GM12878 (cell line): ENCODE measurements around the gene SENP3.

Experiments used
- CBX3 ChIP-seq: fragments of 200-600 bp; sonication (generic); IDR thresholded peaks from 2 replicates; pipeline ENCODE4 v1.6.1; 2016; ENCODE audit warnings: low read depth, borderline replicate concordance
- CHD2 ChIP-seq: IDR thresholded peaks from 2 replicates; pipeline ENCODE4 v1.6.1; 2011; ENCODE audit warnings: low read depth, low read length, improper control_type of control experiment, borderline replicate concordance
- DPF2 ChIP-seq: fragments of 450-650 bp; IDR thresholded peaks from 2 replicates; pipeline ENCODE4 v1.6.1; 2017; ENCODE audit warnings: mild to moderate bottlenecking
- EP300 ChIP-seq, 2 experiments: fragments of 150-350 bp in 1 of 2; IDR thresholded peaks; 2 replicates each; pipeline ENCODE4 v1.6.1; 2011 to 2012; ENCODE audit warnings: low read depth in 2 of 2, low read length in 2 of 2, borderline replicate concordance in 1 of 2, improper control_type of control experiment in 1 of 2, inconsistent platforms in 1 of 2; ENCODE audit not compliant: control insufficient read depth in 1 of 2
- EZH2 ChIP-seq: IDR thresholded peaks from 2 replicates; pipeline ENCODE4 v1.6.1; 2012; ENCODE audit warnings: low read depth, mild to moderate bottlenecking, control low read depth, inconsistent platforms, low read length, borderline replicate concordance; ENCODE audit not compliant: control insufficient read depth
- FOXM1 ChIP-seq: IDR thresholded peaks from 2 replicates; pipeline ENCODE4 v1.6.1; 2012; ENCODE audit warnings: low read depth, mild to moderate bottlenecking, inconsistent platforms, low read length, moderate library complexity
- NR2C2 ChIP-seq: IDR thresholded peaks from 2 replicates; pipeline ENCODE4 v1.6.1; 2011; ENCODE audit warnings: borderline replicate concordance, low read depth; ENCODE audit not compliant: control insufficient read depth, insufficient read length
- SP1 ChIP-seq: IDR thresholded peaks from one replicate; pipeline ENCODE4 v1.6.1; 2011; ENCODE audit warnings: low read depth, low read length
- TF ChIP-seq, protein P1 (sequence below): IDR thresholded peaks from 2 replicates; pipeline ENCODE4 v1.6.1; 2012; ENCODE audit warnings: low read depth, low read length, improper control_type of control experiment
- TF ChIP-seq, protein P2 (sequence below): IDR thresholded peaks from 2 replicates; pipeline ENCODE4 v1.6.1; 2012; ENCODE audit warnings: mild to moderate bottlenecking, low read depth, low read length

DNA sequence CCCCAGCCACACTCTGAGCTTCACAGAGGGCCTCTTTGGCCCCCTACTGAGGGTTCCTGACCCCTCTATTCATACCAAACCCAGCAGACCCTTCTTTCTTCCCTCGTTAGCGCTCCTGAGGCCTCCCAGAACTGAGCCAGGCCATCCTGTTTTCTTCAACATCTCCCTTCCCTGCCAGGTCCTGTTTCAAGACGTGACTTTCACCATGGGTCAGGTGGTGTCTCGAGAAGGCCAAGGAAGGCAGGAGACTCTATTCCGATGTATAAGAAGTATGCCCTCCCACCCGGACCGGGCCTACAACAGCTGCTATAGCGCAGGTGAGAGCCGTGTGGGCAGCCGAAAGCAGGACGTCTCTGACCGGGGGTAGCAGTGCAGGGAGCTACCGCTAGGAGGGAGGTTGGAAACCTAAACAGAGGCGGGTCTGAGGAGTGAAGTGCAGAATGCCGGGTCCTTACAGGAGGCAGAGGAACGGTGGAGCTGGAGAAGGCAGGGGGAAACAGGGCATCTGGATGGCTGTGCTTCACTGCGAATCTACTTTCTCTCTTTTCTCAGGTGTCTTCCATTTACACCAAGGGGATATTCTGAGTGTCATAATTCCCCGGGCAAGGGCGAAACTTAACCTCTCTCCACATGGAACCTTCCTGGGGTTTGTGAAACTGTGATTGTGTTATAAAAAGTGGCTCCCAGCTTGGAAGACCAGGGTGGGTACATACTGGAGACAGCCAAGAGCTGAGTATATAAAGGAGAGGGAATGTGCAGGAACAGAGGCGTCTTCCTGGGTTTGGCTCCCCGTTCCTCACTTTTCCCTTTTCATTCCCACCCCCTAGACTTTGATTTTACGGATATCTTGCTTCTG is 1.3 kb upstream of the SENP3 start:
- TF ChIP-seq, protein P1, sequence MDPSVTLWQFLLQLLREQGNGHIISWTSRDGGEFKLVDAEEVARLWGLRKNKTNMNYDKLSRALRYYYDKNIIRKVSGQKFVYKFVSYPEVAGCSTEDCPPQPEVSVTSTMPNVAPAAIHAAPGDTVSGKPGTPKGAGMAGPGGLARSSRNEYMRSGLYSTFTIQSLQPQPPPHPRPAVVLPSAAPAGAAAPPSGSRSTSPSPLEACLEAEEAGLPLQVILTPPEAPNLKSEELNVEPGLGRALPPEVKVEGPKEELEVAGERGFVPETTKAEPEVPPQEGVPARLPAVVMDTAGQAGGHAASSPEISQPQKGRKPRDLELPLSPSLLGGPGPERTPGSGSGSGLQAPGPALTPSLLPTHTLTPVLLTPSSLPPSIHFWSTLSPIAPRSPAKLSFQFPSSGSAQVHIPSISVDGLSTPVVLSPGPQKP, result no peak
- TF ChIP-seq, protein P2, sequence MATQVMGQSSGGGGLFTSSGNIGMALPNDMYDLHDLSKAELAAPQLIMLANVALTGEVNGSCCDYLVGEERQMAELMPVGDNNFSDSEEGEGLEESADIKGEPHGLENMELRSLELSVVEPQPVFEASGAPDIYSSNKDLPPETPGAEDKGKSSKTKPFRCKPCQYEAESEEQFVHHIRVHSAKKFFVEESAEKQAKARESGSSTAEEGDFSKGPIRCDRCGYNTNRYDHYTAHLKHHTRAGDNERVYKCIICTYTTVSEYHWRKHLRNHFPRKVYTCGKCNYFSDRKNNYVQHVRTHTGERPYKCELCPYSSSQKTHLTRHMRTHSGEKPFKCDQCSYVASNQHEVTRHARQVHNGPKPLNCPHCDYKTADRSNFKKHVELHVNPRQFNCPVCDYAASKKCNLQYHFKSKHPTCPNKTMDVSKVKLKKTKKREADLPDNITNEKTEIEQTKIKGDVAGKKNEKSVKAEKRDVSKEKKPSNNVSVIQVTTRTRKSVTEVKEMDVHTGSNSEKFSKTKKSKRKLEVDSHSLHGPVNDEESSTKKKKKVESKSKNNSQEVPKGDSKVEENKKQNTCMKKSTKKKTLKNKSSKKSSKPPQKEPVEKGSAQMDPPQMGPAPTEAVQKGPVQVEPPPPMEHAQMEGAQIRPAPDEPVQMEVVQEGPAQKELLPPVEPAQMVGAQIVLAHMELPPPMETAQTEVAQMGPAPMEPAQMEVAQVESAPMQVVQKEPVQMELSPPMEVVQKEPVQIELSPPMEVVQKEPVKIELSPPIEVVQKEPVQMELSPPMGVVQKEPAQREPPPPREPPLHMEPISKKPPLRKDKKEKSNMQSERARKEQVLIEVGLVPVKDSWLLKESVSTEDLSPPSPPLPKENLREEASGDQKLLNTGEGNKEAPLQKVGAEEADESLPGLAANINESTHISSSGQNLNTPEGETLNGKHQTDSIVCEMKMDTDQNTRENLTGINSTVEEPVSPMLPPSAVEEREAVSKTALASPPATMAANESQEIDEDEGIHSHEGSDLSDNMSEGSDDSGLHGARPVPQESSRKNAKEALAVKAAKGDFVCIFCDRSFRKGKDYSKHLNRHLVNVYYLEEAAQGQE, result no peak
- TF ChIP-seq CHD2 (no peak), EP300 (IDR thresholded peaks at IDR 0.05; ENCODE audit: borderline replicate concordance in 1 of 2, control insufficient read depth in 1 of 2, low read depth in 2 of 2, low read length in 2 of 2) (no peak), FOXM1 (no peak), EZH2 (no peak), CBX3 (no peak), DPF2 (no peak), SP1 (no peak), NR2C2 (no peak)
